Left lung (tissue), 10 donors: ENCODE results near the gene GMEB2. TPM values are rescaled to one million over a fixed set of nuclear protein-coding genes. Genes with fewer than 3 reads are reported as not detected.

Source experiments
- ATAC-seq: fragments of 200-7000 bp; cut with Tn5 transposase; one replicate; pipeline ENCODE4 v1.9.1; 2020; ENCODE audit warnings: moderate library complexity
- DNase-seq, 4 donors: peaks; one replicate each; pipeline ENCODE4 v3.0.0-alpha.2; 2013 to 2020
- H3K27ac ChIP-seq, 2 donors: fragments of 200-600 bp; sonication (generic) in 1 of 2; one replicate each; pipeline versions ENCODE4 v1.5.0 to v1.8.0; 2020 to 2021
- H3K27me3 ChIP-seq, 2 donors: fragments of 200-600 bp; sonication (generic) in 1 of 2; one replicate each; pipeline versions ENCODE4 v1.5.0 to v1.8.0; 2020 to 2021
- H3K36me3 ChIP-seq, 2 donors: fragments of 200-600 bp; sonication (generic) in 1 of 2; one replicate each; pipeline versions ENCODE4 v1.5.0 to v1.8.0; 2020 to 2021
- H3K4me1 ChIP-seq, 2 donors: fragments of 200-600 bp; one replicate each; pipeline ENCODE4 v1.8.0; 2021
- H3K4me3 ChIP-seq, 2 donors: fragments of 200-600 bp; sonication (generic) in 1 of 2; one replicate each; pipeline versions ENCODE4 v1.5.0 to v1.8.0; 2020 to 2021; ENCODE audit warnings: mild to moderate bottlenecking in 1 of 2
- H3K9me3 ChIP-seq, 2 donors: fragments of 200-600 bp; sonication (generic) in 1 of 2; one replicate each; pipeline versions ENCODE4 v1.5.0 to v1.8.0; 2020 to 2021
- CTCF ChIP-seq, 2 donors: fragments of 200-600 bp; sonication (generic) in 1 of 2; IDR thresholded peaks; one replicate each; pipeline versions ENCODE4 v1.5.0 to v1.8.0; 2021; ENCODE audit warnings: antibody characterized with exemption in 2 of 2
- intact Hi-C, 2 donors: fragments of 100-400 bp; cut with DNase I; formaldehyde crosslinking; loops; one replicate each; pipeline versions ENCODE4 v1.11.2 to v1.14.2; 2022
- polyA plus RNA-seq, 6 donors: library from polyadenylated mRNA; unstranded; fragments of 120-200 nt; gene quantifications; one replicate each; pipeline ENCODE4 v1.2.1, GENCODE V29; 2013; ENCODE audit not compliant: insufficient read length in 6 of 6
- total RNA-seq, 2 donors: library from RNA; stranded (reverse); fragmentation: NEBNext Ultra II Directional; extraction: Animal tissue kit (Norgen Biotek cat#: 25700); gene quantifications; one replicate each; pipeline ENCODE4 v1.2.1, GENCODE V29; 2021
- donor health status: DM: no; HTN: yes; CAD: no.
- donor health status: DM: no; HTN: no; CAD: no.

The GMEB2 gene
- total and polyA plus RNA-seq, 8 donors: 8.1 to 12.4 (median 10.2) TPM

- Histone ChIP-seq H3K4me3 (no peak overlapping the region), H3K4me1 (no peaks in the 10 kb centered on the region), H3K9me3 (no peaks in the 10 kb centered on the region), H3K27me3 (no peaks in the 10 kb centered on the region), H3K36me3 (peaks cover 0 to 64% of the 10 kb centered on the region in 2 donors), H3K27ac (no peak overlapping the region)
- intact Hi-C loops: no loop called here
- no peak for TF ChIP-seq CTCF (IDR thresholded peaks at IDR 0.05)
- ATAC-seq: no peak
- peak in 1 of 4 donors; percentile 61 for DNase-seq
Measured at GRCh38 chr20:63588641-63589041, 38.3 kb downstream of the GMEB2 start.

GRCh38 chr20:63587776-63588591, 38.9 kb downstream of the GMEB2 start:
- Histone ChIP-seq H3K27ac (no peak overlapping the region), H3K4me1 (no peaks in the 10 kb centered on the region), H3K9me3 (no peaks in the 10 kb centered on the region), H3K36me3 (peaks cover 0 to 58% of the 10 kb centered on the region in 2 donors), H3K4me3 (no peak overlapping the region), H3K27me3 (no peaks in the 10 kb centered on the region)
- no peak for ATAC-seq
- peak in 2 of 4 donors; percentile 34 to 43 for DNase-seq
- no peak for TF ChIP-seq CTCF (IDR thresholded peaks at IDR 0.05)
- intact Hi-C loops: no loop called here

- H3K36me3 ChIP-seq: peaks cover 0 to 50% of the 10 kb centered on the region in 2 donors
- no peaks in the 10 kb centered on the region for H3K4me1 ChIP-seq
- no peaks in the 10 kb centered on the region for H3K9me3 ChIP-seq
- TF ChIP-seq CTCF (IDR thresholded peaks at IDR 0.05): no peak
- no peak overlapping the region for H3K4me3 ChIP-seq
- no peak overlapping the region for H3K27ac ChIP-seq
- H3K27me3 ChIP-seq: no peaks in the 10 kb centered on the region
- ATAC-seq: no peak
- intact Hi-C loops: no loop called here
- peak in 1 of 4 donors; percentile 20 for DNase-seq
Measured at GRCh38 chr20:63587256-63587655, 39.6 kb downstream of the GMEB2 start.

- Histone ChIP-seq H3K27ac (no peak overlapping the region), H3K36me3 (peaks cover 0 to 46% of the 10 kb centered on the region in 2 donors), H3K4me3 (no peak overlapping the region), H3K9me3 (no peaks in the 10 kb centered on the region), H3K4me1 (no peaks in the 10 kb centered on the region), H3K27me3 (no peaks in the 10 kb centered on the region)
- intact Hi-C loops: no loop called here
- DNase-seq: peak in 1 of 4 donors; percentile 47
- ATAC-seq: no peak
- TF ChIP-seq CTCF (IDR thresholded peaks at IDR 0.05): no peak
Measured at GRCh38 chr20:63586797-63587196, 40.1 kb downstream of the GMEB2 start.

GRCh38 chr20:63585616-63586565, 41.0 kb downstream of the GMEB2 start:
- H3K4me1 ChIP-seq: no peaks in the 10 kb centered on the region
- DNase-seq: peak in 1 of 4 donors; percentile 44
- intact Hi-C loops: no loop called here
- H3K27me3 ChIP-seq: peaks cover 0 to 6% of the 10 kb centered on the region in 2 donors
- H3K4me3 ChIP-seq: no peak overlapping the region
- no peak overlapping the region for H3K27ac ChIP-seq
- no peaks in the 10 kb centered on the region for H3K9me3 ChIP-seq
- no peak for ATAC-seq
- no peak for TF ChIP-seq CTCF (IDR thresholded peaks at IDR 0.05)
- H3K36me3 ChIP-seq: peaks cover 0 to 37% of the 10 kb centered on the region in 2 donors
